ENCODE data around the gene POLRMT.
"Not testable (repeated sequence)": the region's sequence is repeated elsewhere in the genome, so short reads cannot be mapped to it uniquely, and the experiment has no call there.

The POLRMT gene

DNA sequence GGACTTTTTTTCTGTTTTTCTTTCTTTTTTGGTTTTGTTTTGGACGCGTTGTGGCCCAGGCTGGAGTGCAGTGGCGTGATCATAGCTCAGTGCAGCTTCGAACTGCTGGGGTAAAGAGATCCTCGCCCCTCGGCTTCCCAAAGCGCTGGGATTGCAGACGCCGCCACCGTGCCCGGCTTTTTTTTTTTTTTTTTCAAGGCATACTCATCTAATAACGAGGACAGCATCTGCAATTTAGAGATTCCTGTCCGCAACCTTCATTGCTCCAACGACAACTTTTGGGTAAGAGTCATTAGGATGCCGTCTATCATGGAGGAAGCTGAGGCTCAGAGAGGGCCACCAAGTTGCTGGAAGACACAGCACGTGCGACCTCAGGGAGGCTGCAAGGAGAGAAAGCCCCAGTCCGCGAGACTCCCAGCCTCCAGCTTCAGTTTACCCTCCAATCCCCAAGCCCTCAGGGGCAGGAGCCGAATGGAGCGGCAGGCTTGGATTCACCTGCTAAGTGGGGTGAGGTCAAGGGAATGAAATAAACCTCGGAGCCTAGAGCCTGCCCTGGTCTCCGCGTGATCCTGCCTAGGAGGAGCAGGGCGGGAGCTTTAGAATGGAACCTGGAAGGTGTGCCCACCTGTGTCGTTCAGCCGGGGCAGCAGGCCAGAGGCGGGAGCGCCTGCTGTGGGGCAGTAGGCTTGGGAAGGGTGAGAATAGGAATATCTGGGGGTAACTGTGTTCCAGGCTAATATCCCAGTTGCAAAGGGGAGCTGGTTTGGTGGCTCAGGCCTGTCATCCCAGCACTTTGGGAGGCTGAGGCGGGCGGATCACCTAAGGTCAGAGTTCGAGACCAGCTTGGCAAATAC lies 676 bp upstream of the POLRMT start:
- Histone ChIP-seq H3K9me3 (ENCODE audit: control insufficient read depth, insufficient read depth, low read length) (no peaks in the 10 kb centered on the region), H3K9ac (ENCODE audit: low read depth, low read length) (peak overlapping the region; percentile 89), H3K36me3 (ENCODE audit: insufficient read depth, low read length) (peaks cover 2% of the 10 kb centered on the region; the same call in 1 of the 2 replicates), H3K4me1 (ENCODE audit: insufficient read depth, low read length) (no peaks in the 10 kb centered on the region)

DNA sequence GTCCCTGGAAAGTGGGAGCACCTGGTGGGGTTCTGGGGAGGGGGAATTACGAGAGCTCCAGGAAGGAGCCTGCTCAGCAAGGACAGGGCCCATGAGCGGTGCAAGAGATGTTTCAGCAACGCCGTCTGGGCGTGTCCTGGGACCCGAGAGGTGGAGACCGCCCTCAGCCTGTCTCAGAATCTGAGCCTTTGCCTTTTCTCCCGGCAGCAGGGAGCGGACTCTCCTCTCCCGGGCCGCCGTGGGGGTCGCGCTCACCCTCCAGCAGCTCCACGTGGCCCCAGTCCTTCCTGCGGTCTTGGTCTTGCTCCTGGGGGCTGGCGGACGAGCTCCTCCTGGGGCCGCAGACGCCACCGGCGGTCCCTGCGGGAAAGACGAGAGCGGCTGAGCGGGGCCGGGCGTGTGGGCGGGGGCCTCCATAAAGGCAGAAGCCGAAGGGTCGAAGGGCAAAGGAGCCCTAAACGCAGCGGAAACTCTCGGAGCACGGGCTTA lies 714 bp downstream of the POLRMT start:
- peaks cover 3% of the 10 kb centered on the region; the same call in 1 of the 2 replicates for H3K36me3 ChIP-seq (ENCODE audit: insufficient read depth, low read length)
- H3K4me1 ChIP-seq (ENCODE audit: insufficient read depth, low read length), result no peaks in the 10 kb centered on the region
- H3K9me3 ChIP-seq (ENCODE audit: control insufficient read depth, insufficient read depth, low read length), result no peaks in the 10 kb centered on the region
- peak overlapping the region; percentile 89 for H3K9ac ChIP-seq (ENCODE audit: low read depth, low read length)

DNA sequence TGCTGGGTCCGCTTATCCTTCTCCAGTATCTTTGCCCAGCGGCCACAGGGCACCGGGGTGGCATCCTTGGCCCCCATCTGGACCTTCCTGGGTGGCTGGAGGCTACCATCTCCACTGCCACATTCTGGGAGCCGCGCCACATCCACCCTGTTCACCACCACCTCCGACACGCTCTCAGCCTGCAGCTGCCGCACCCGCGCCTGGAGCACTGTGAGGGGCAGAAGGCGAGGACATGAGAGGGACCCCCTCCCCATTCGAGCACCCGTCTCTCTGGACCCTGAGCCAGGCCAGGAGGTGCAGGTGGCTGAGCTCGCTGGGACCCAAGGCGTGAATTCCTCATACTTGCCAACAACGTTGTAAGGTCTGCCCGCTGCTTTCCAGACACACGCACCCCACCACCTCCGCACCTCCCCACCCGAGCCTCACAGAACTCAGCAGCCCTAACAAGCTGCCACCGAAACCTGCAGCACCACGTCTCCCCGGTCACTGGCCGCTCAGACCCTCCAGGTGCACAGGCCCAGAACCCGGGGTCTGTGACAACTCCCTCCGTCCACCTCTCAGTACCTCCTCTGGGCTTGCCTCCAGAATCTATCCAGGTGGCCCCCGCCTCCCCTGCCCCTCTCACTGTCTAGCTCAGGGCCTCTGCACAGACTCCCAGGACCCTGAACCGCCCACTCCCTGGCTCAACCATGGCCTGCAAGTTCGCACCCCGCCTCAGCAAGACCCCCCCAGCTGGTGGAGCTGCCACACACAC lies 3.2 kb downstream of the POLRMT start:
- no peaks in the 10 kb centered on the region for H3K4me1 ChIP-seq (ENCODE audit: insufficient read depth, low read length)
- H3K9me3 ChIP-seq (ENCODE audit: control insufficient read depth, insufficient read depth, low read length), result no peaks in the 10 kb centered on the region
- H3K9ac ChIP-seq (ENCODE audit: low read depth, low read length), result no peak overlapping the region
- peaks cover 3% of the 10 kb centered on the region; the same call in 1 of the 2 replicates for H3K36me3 ChIP-seq (ENCODE audit: insufficient read depth, low read length)

DNA sequence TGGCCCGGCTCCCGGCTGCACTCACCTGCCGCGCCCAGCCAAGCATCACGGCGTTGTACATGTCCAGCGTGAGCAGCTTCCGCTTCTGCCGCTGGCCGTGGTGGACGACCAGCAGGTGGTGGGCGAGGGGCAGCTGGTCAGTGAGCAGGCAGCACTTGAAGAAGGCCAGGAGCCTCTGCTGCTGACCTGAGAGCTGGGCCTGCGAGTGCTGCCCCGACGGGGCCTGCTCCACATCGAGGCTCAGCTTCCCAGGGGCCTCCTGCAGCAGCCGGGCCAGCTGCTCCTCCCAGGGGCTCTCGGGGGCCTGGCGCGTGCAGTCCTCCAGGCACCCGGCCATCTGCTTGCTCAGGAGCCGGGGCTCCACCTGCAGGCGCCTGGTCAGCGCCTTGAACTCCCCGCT lies 3.8 kb downstream of the POLRMT start:
- not testable (repeated sequence) for H3K36me3 ChIP-seq (ENCODE audit: insufficient read depth, low read length); H3K9ac ChIP-seq (ENCODE audit: low read depth, low read length); H3K9me3 ChIP-seq (ENCODE audit: control insufficient read depth, insufficient read depth, low read length); H3K4me1 ChIP-seq (ENCODE audit: insufficient read depth, low read length)

DNA sequence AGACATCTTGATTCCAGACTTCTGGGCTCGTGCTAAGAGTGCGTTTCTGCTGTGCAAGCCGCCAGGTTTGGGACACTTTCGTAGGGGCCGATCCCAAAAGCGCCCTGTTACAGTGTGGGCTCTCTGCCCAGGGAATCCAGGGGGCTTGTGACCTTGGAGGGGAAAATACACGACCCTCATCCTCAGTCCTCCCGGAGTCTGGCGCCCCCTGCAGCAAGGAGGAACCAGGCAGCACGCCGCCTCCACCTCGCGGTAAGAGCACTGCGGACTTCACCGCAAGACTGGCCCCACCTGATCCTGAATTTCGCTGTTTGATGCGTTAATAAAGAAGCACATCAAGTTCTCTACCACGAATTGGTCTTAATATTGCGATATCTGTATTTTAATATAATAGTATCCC lies 5.2 kb downstream of the POLRMT start:
- Histone ChIP-seq H3K36me3 (ENCODE audit: insufficient read depth, low read length) (peaks cover 3% of the 10 kb centered on the region; the same call in 1 of the 2 replicates), H3K9me3 (ENCODE audit: control insufficient read depth, insufficient read depth, low read length) (no peaks in the 10 kb centered on the region), H3K9ac (ENCODE audit: low read depth, low read length) (no peak overlapping the region), H3K4me1 (ENCODE audit: insufficient read depth, low read length) (no peaks in the 10 kb centered on the region)

DNA sequence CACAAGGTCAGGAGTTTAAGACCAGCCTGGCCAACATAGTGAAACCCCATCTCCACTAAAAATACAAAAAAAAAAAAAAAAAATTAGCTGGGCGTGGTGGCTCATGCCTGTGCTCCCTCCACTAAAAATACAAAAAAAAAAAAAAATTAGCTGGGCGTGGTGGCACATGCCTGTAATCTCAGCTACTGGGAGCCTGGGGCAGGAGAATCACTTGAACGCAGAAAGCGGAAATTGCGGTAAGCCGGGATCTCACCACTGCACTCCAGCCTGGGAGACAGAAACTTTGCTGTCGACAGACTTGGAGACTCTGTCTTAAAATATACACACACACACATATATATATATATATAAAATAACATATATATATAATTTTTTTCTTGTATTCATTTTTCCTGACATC lies 6.8 kb downstream of the POLRMT start:
- H3K9ac ChIP-seq (ENCODE audit: low read depth, low read length); H3K9me3 ChIP-seq (ENCODE audit: control insufficient read depth, insufficient read depth, low read length); H3K36me3 ChIP-seq (ENCODE audit: insufficient read depth, low read length); H3K4me1 ChIP-seq (ENCODE audit: insufficient read depth, low read length): not testable (repeated sequence)

DNA sequence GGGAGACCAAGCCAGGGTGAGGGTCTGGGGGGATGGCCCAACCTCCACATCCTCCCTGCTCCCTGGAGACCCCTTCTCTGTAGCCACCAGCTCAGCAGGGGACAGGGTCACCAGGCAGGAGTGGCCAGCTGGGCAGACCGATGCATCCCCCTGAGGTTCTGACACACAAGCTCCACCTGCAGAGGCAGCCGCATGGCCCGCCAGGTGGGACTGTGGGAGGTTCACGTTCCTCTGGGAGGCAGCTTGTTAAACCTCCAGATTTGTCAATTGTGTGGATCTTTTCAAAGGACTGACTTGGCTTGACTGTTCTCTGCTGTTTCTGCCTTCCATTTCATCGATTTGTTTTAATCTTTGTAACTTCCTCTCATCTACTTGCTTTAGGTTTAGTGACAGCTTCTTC lies 8.1 kb downstream of the POLRMT start:
- H3K36me3 ChIP-seq (ENCODE audit: insufficient read depth, low read length), result peaks cover 3% of the 10 kb centered on the region; the same call in 1 of the 2 replicates
- H3K4me1 ChIP-seq (ENCODE audit: insufficient read depth, low read length), result no peaks in the 10 kb centered on the region
- H3K9me3 ChIP-seq (ENCODE audit: control insufficient read depth, insufficient read depth, low read length), result no peaks in the 10 kb centered on the region
- no peak overlapping the region for H3K9ac ChIP-seq (ENCODE audit: low read depth, low read length)

DNA sequence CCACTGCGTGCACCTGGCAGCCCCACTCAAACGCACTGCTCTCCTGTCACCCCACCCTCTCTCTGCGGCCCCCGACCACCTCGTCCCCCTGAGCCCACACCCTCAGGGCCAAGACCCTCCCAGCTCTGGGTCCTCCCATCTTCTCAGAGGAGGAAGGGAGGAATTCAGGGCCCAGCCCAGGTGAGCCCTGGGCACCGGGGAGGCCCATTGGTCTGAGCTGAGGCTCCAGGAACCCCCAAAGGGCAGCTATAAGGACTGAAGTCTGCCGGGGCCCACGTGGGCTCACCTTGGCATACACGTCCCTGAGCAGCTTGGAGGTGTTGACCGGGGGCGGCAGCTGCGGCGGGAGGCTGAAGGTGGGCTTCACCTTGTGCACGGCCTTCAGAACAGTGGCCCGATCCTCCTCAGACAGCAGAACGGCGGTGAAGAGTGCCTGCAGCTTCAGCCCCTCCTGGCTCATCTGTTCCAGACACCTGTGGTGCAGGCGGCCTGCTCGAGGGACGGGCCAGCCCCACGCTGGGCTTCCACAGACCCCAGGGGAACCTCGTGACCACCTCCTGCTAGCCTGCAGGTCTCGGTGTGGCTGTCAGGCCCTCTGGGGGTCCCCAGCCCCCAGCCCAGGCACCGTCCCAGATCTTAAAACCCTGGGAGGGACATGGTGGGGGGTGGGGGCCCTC lies 8.8 kb downstream of the POLRMT start:
- peaks cover 3% of the 10 kb centered on the region; the same call in 1 of the 2 replicates for H3K36me3 ChIP-seq (ENCODE audit: insufficient read depth, low read length)
- no peak overlapping the region for H3K9ac ChIP-seq (ENCODE audit: low read depth, low read length)

DNA sequence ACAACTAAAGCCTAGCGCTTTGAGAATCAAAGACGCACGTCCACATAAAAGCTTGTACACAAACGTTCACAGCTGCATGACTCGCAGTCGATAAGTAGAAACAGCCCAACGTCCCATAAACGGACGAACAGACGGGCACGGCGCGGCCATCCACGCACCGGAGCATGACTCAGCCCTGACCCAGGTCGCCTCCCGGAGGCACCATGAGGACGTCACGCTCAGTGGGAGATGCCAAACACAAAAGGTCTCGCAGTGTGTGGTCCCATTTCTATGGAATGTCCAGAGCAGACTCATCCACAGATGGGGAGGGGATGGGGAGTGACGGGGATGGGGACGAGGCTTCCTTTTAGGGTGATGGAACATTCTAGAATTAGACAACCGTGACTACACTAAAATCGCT lies 9.4 kb downstream of the POLRMT start:
- Histone ChIP-seq H3K36me3 (ENCODE audit: insufficient read depth, low read length) (peaks cover under 1% of the 10 kb centered on the region; the same call in 1 of the 2 replicates), H3K4me1 (ENCODE audit: insufficient read depth, low read length) (no peaks in the 10 kb centered on the region), H3K9me3 (ENCODE audit: control insufficient read depth, insufficient read depth, low read length) (no peaks in the 10 kb centered on the region), H3K9ac (ENCODE audit: low read depth, low read length) (no peak overlapping the region)

More for the DNA sequence above, 8.8 kb downstream of the POLRMT start:
- no peaks in the 10 kb centered on the region for H3K9me3 ChIP-seq (ENCODE audit: control insufficient read depth, insufficient read depth, low read length)
- no peaks in the 10 kb centered on the region for H3K4me1 ChIP-seq (ENCODE audit: insufficient read depth, low read length)

DNA sequence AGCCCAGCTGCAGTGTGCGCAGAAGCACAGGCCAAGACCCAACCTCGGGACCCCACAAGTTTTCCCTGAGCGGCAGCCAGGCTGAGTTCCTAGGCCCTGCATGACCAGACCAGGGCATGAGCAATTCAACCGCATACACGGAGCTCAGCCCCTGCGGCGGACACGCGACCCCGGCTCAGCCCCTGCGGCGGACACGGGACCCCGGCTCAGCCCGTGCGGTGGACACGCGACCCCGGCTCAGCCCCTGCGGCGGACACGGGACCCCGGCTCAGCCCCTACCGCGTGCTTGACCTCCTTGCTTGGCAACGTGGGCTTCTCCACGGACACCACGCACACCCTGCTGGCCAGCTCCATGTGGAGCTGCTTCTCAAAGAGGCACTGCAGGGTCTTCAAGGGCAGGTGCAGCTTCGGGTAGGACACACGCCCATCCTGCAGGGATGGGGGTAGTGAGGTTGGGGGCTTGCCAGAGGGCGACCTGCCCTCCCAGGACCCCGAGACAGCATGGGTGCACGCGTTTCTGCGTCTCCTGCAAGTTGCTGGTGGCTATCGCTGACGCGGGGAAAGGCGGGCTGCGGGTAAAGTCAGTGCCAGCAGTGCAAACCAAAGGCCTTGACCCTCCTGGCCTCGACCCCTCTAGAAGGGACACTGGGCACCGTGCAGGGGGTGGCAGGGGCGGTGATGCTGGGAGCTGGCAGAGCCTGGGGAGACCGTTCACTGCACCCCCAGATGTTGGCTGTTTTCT lies 10.0 kb downstream of the POLRMT start:
- Histone ChIP-seq H3K9ac (ENCODE audit: low read depth, low read length) (no peak overlapping the region), H3K4me1 (ENCODE audit: insufficient read depth, low read length) (no peaks in the 10 kb centered on the region), H3K9me3 (ENCODE audit: control insufficient read depth, insufficient read depth, low read length) (no peaks in the 10 kb centered on the region), H3K36me3 (ENCODE audit: insufficient read depth, low read length) (no peaks in the 10 kb centered on the region)

DNA sequence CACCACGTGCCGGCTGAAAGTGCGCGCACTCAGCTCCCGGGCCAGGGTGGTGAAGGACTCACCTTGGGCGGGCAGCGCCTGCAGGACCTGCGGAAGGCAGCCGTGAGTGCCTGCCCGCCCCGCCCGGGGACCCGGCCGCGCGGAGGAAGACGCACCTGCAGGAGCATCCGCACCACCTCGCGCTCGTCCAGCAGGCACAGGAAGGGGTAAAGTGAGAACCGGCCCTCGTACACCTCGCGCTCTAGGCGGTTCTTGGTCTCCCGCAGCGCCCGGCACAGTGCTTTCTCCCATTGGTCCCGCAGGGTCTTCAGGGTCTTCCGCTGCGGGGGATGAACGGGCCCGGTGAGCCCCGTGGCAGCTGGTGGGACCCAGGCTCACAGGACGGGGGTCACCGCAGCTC lies 10.7 kb downstream of the POLRMT start:
- H3K36me3 ChIP-seq (ENCODE audit: insufficient read depth, low read length), result no peaks in the 10 kb centered on the region
- H3K4me1 ChIP-seq (ENCODE audit: insufficient read depth, low read length), result no peaks in the 10 kb centered on the region
- no peaks in the 10 kb centered on the region for H3K9me3 ChIP-seq (ENCODE audit: control insufficient read depth, insufficient read depth, low read length)
- no peak overlapping the region for H3K9ac ChIP-seq (ENCODE audit: low read depth, low read length)

DNA sequence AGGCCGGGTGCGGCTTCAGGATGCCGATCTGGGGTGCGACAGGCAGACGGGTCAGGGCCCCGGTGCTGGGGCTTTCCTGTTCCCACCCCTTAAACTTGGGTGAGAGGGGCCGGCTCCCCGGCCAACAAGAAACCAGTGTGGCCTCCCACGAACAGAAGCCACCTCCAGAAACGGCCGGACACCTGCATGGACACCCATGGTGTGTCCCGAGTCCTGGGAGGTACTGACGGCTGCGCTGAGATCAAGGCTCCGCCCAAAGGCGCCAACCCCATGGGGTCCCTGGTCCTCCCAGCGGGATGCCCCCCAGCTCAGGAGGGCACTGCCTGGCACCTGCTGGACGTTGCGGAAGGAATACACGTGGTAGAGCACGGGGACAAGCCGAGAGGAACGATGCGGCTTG lies 11.5 kb downstream of the POLRMT start:
- Histone ChIP-seq H3K4me1 (ENCODE audit: insufficient read depth, low read length) (no peaks in the 10 kb centered on the region), H3K36me3 (ENCODE audit: insufficient read depth, low read length) (no peaks in the 10 kb centered on the region), H3K9ac (ENCODE audit: low read depth, low read length) (no peak overlapping the region), H3K9me3 (ENCODE audit: control insufficient read depth, insufficient read depth, low read length) (no peaks in the 10 kb centered on the region)

DNA sequence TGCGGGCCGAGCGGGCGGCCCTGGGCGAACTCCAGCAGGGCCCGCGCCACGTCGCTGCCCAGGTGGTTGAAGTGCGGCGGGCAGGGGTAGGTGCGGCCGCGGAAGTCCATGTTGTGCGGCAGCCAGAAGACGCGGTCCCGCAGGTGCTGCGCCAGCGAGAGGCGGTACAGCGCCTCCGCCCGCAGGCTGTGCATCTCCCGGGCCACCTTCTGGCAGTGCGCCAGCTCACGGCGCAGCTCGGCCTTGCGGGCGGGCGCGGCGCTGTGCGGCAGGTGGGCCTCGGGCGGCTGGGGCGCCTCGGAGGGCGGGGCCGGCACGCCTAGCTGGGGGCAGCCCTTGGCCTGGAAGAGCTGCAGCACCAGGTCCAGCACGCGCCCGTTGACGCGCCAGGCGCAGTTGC lies 12.1 kb downstream of the POLRMT start:
- not testable (repeated sequence) for H3K4me1 ChIP-seq (ENCODE audit: insufficient read depth, low read length); H3K36me3 ChIP-seq (ENCODE audit: insufficient read depth, low read length); H3K9me3 ChIP-seq (ENCODE audit: control insufficient read depth, insufficient read depth, low read length); H3K9ac ChIP-seq (ENCODE audit: low read depth, low read length)
